Esophagus squamous epithelium (tissue), 5 donors: ENCODE results near the gene CHORDC1. TPM values are rescaled to one million over a fixed set of nuclear protein-coding genes. Genes with fewer than 3 reads are reported as not detected.
"Not testable (repeated sequence)": the region's sequence is repeated elsewhere in the genome, so short reads cannot be mapped to it uniquely, and the experiment has no call there.

Experiments
- DNase-seq: peaks from one replicate; lab custom pipeline; 2025; lab: John Stamatoyannopoulos, UW
- H3K27ac ChIP-seq, 4 donors: fragments of 200-600 bp; sonication (generic); one replicate each; pipeline ENCODE4 v1.5.1; 2016 to 2019; ENCODE audit warnings: mild to moderate bottlenecking in 1 of 4
- H3K27me3 ChIP-seq, 4 donors: fragments of 200-600 bp; sonication (generic); 1 replicate in 3 of 4; 2 replicates in 1 of 4; pipeline versions ENCODE4 v1.5.1 to v1.6.0; 2017 to 2021; ENCODE audit warnings: antibody characterized with exemption in 1 of 4
- H3K36me3 ChIP-seq, 3 donors: fragments of 200-600 bp; sonication (generic); one replicate each; pipeline ENCODE4 v1.5.1; 2016 to 2019
- H3K4me1 ChIP-seq, 3 donors: fragments of 200-600 bp; sonication (generic); one replicate each; pipeline ENCODE4 v1.5.1; 2017 to 2019
- H3K4me3 ChIP-seq, 4 donors: fragments of 200-600 bp; sonication (generic); 1 replicate in 3 of 4; 2 replicates in 1 of 4; pipeline ENCODE4 v1.5.1; 2016 to 2019; ENCODE audit warnings: mild to moderate bottlenecking in 2 of 4, moderate library complexity in 1 of 4
- H3K9me3 ChIP-seq, 3 donors: fragments of 200-600 bp; sonication (generic); one replicate each; pipeline ENCODE4 v1.5.1; 2016 to 2019
- POLR2A ChIP-seq, 4 donors: fragments of 450-650 bp; IDR thresholded peaks; one replicate each; pipeline ENCODE4 v1.6.1; 2017; ENCODE audit warnings: antibody characterized with exemption in 4 of 4, mild to moderate bottlenecking in 4 of 4, moderate library complexity in 3 of 4
- WGBS, 2 donors: methylation state at CpG; one replicate each; pipeline ENCODE4 v1.1.5; 2018; 5-methylcytosine and 5-hydroxymethylcytosine counted together
- intact Hi-C: fragments of 100-400 bp; cut with DNase I; formaldehyde crosslinking; loops from one replicate; pipeline ENCODE4 v1.15.0; 2022
- total RNA-seq, 4 donors: library from RNA; depleted of rRNA; stranded (reverse); fragments of >200 nt; gene quantifications; one replicate each; pipeline ENCODE4 v1.1.0, GENCODE V29; 2016
- TF ChIP-seq, protein P1 (sequence below), 6 experiments: fragments of 450-650 bp in 4 of 6; fragments of 200-600 bp in 2 of 6; sonication (generic) in 2 of 6; IDR thresholded peaks; one replicate each; pipeline ENCODE4 v1.5.1; 2016 to 2019; ENCODE audit warnings: antibody characterized with exemption in 6 of 6, mild to moderate bottlenecking in 4 of 6, moderate library complexity in 4 of 6
- donor health status: DM: yes; HTN: yes; CAD: no.

Gene CHORDC1
- total RNA-seq, 4 donors from 2014 or later: 23.1 to 64.8 (median 36.5) TPM

DNA sequence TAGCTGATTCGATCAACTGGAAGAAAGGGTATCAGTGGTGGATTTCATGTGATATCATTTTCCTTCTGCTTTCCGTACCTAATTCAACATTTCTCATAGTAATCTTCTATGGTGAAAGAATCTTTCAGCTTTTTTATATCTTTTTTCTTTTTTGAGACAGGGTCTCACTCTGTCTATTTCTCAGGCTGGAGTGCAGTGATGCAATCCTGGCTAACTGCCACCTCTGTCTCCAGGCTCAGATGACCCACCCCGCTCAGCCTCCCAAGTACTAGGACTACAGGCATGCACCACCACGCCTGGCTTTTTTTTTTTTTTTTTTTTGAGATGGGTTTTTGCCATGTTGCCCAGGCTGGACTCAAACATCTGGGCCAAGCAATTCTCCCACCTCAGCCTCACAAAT lies 18.6 kb upstream of the CHORDC1 start:
- peaks cover 0 to 3% (median 0%) of the 10 kb centered on the region in 4 donors for H3K27me3 ChIP-seq
- H3K36me3 ChIP-seq: no peaks in the 10 kb centered on the region
- 87 to 90% methylated on average over 3 to 4 of the region's 4 CpGs for WGBS, 2 donors
- no peak overlapping the region for H3K4me3 ChIP-seq
- intact Hi-C loops: no loop called here
- no peak overlapping the region for H3K27ac ChIP-seq
- no peaks in the 10 kb centered on the region for H3K9me3 ChIP-seq
- H3K4me1 ChIP-seq: no peaks in the 10 kb centered on the region
- TF ChIP-seq POLR2A (IDR thresholded peaks at IDR 0.05): no peak
- TF ChIP-seq, protein P1, sequence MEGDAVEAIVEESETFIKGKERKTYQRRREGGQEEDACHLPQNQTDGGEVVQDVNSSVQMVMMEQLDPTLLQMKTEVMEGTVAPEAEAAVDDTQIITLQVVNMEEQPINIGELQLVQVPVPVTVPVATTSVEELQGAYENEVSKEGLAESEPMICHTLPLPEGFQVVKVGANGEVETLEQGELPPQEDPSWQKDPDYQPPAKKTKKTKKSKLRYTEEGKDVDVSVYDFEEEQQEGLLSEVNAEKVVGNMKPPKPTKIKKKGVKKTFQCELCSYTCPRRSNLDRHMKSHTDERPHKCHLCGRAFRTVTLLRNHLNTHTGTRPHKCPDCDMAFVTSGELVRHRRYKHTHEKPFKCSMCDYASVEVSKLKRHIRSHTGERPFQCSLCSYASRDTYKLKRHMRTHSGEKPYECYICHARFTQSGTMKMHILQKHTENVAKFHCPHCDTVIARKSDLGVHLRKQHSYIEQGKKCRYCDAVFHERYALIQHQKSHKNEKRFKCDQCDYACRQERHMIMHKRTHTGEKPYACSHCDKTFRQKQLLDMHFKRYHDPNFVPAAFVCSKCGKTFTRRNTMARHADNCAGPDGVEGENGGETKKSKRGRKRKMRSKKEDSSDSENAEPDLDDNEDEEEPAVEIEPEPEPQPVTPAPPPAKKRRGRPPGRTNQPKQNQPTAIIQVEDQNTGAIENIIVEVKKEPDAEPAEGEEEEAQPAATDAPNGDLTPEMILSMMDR (IDR thresholded peaks at IDR 0.05): no peak
- no peak for DNase-seq

DNA sequence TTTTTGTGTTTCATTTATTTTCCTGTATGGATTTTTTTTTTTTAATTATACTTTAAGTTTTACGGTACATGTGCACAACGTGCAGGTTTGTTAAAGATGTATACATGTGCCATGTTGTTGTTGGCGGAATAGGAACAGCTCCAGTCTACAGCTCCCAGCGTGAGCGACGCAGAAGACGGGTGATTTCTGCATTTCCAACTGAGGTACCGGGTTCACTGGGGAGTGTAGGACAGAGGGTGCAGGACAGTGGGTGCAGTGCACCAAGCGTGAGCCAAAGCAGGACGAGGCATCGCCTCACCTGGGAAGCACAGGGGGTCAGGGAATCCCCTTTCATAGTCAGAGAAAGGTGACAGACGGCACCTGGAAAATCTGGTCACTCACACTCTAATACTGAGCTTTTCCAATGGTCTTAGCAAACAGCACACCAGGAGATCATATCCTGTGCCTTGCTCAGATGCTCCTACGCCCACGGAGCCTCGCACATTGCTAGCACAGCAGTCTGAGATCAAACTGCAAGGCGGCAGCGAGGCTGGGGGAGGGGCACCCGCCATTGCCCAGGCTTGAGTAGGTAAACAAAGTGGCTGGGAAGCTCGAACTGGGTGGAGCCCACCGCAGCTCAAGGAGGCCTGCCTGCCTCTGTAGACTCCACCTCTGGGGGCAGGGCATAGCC lies 17.3 kb upstream of the CHORDC1 start:
- H3K4me1 ChIP-seq, H3K27ac ChIP-seq, H3K9me3 ChIP-seq, DNase-seq, intact Hi-C loops, H3K36me3 ChIP-seq, H3K27me3 ChIP-seq: not testable (repeated sequence)
- 73 to 74% methylated on average over 15 of the region's 20 CpGs for WGBS, 2 donors
- peak overlapping the region in 1 of 4 donors; percentile 42 for H3K4me3 ChIP-seq

DNA sequence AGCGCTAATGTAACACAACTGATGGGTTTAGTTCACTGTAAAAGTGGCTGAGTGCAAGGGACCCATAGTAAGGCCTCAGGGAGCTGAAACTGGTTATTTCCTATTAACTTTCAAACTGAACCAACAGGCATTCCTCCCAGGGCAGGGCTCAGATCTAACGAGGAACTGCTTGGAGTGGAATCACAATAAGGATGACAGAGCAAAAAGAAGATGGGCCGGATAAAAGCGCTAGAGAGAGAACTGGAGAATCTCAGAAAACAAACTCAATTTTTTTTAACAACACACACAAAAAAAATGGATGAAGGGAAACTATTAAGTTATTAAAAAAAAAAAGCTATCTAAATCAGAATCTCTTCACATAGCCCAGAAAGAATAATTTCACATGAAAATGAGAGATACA lies 14.2 kb upstream of the CHORDC1 start:
- DNase-seq: no peak
- H3K27me3 ChIP-seq: peaks cover 0 to 3% (median 0%) of the 10 kb centered on the region in 4 donors
- WGBS, 2 donors: 78 to 81% methylated on average over 4 of the region's 4 CpGs
- TF ChIP-seq, protein P1 (IDR thresholded peaks at IDR 0.05): no peak
- no peak for TF ChIP-seq POLR2A (IDR thresholded peaks at IDR 0.05)
- no peak overlapping the region for H3K4me3 ChIP-seq
- no peak overlapping the region for H3K27ac ChIP-seq
- no peaks in the 10 kb centered on the region for H3K36me3 ChIP-seq
- no peaks in the 10 kb centered on the region for H3K4me1 ChIP-seq
- H3K9me3 ChIP-seq: no peaks in the 10 kb centered on the region
- intact Hi-C loops: no loop called here

DNA sequence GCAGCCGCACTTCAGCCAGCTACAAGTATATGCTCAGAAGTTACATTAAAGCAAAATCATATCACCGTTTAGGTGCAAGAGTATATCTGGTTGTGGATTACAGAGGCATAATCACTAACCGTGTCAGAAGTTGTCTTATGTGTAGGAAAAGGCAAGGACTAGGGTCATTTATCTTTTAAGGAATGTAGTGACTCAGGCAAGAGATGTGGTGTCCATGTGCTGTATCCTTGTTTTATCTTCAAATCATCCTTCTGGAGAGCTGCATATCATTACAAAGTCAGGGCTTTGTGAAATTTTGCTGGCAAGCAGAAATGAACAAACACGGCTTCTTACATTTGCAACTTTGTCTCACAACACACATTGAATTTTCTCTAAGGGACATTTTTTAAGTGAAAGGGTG lies 12.7 kb upstream of the CHORDC1 start:
- no peak for DNase-seq
- Histone ChIP-seq H3K4me1 (no peaks in the 10 kb centered on the region), H3K4me3 (no peak overlapping the region), H3K9me3 (no peaks in the 10 kb centered on the region), H3K27me3 (no peaks in the 10 kb centered on the region), H3K36me3 (no peaks in the 10 kb centered on the region), H3K27ac (no peak overlapping the region)
- intact Hi-C loops: no loop called here
- TF ChIP-seq POLR2A (IDR thresholded peaks at IDR 0.05): no peak
- TF ChIP-seq, protein P1 (IDR thresholded peaks at IDR 0.05): no peak
- 84 to 85% methylated on average over 4 of the region's 4 CpGs for whole genome bisulfite sequencing, 2 donors

DNA sequence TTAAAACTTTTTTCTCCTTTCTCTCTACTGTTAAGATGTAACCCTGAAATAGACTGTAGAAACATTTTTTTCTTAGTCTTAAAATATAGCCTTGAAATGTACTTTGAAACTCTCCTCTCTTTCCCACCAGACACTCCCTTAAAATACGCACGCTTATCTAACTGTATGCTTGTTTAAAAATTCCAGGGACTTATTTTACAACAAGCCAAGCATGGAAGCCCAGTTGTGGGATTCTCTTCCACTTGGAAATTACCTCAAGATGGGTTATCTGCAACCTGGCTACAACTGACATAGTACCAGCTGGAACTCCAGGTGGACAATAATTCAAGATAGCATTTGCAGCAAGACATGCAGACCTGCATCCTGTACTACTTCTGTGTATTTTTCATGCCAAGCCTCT lies 12.1 kb upstream of the CHORDC1 start:
- H3K27ac ChIP-seq: no peak overlapping the region
- H3K36me3 ChIP-seq: no peaks in the 10 kb centered on the region
- H3K4me1 ChIP-seq: no peaks in the 10 kb centered on the region
- H3K9me3 ChIP-seq: no peaks in the 10 kb centered on the region
- no peak for DNase-seq
- H3K27me3 ChIP-seq: no peaks in the 10 kb centered on the region
- WGBS, 2 donors: 76 to 85% methylated on average over 2 of the region's 2 CpGs
- intact Hi-C loops: no loop called here
- H3K4me3 ChIP-seq: no peak overlapping the region
- TF ChIP-seq, protein P1 (IDR thresholded peaks at IDR 0.05): no peak
- TF ChIP-seq POLR2A (IDR thresholded peaks at IDR 0.05): no peak
